Vagina (tissue), 2 donors: ENCODE measurements around the gene ERCC8.

Experiments used
- POLR2A ChIP-seq, 2 donors: fragments of 450-650 bp; IDR thresholded peaks; one replicate each; pipeline ENCODE4 v1.6.1; 2017; ENCODE audit warnings: antibody characterized with exemption in 2 of 2, mild to moderate bottlenecking in 2 of 2, moderate library complexity in 2 of 2
- POLR2AphosphoS5 ChIP-seq, 2 donors: sonication (generic); formaldehyde crosslinking; IDR thresholded peaks; one replicate each; pipeline ENCODE4 v1.9.0; 2017; ENCODE audit warnings: antibody characterized with exemption in 2 of 2, mild to moderate bottlenecking in 2 of 2, low read depth in 1 of 2; ENCODE audit not compliant: insufficient read depth in 1 of 2
- TF ChIP-seq, protein P1 (sequence below), 3 experiments: fragments of 450-650 bp in 2 of 3; fragments of 200-600 bp in 1 of 3; sonication (generic) in 1 of 3; IDR thresholded peaks; one replicate each; pipeline ENCODE4 v1.5.1; 2017 to 2019; ENCODE audit warnings: antibody characterized with exemption in 3 of 3, mild to moderate bottlenecking in 2 of 3, moderate library complexity in 2 of 3

DNA sequence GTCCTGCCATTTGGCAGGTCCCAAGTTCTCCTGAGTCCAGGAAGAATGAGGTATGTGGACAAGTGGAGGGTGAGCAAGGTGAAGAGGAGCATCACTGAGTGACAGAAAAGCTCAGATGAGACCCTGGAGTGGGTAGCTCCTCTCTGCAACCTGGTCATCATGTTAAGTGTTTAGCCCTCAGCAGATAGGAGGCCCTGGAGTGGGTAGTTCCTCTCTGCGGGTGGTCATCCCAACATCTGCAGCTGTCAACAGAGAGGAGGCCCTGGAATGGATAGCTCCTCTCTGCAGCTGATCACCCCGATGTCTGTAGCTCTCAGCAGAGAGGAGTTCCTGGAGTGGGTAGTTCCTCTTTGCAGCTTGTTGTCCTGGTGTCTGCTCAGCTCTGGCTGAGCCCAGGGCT lies 48.6 kb upstream of the ERCC8 start:
- no peak for TF ChIP-seq POLR2A (IDR thresholded peaks at IDR 0.05)
- TF ChIP-seq, protein P1, sequence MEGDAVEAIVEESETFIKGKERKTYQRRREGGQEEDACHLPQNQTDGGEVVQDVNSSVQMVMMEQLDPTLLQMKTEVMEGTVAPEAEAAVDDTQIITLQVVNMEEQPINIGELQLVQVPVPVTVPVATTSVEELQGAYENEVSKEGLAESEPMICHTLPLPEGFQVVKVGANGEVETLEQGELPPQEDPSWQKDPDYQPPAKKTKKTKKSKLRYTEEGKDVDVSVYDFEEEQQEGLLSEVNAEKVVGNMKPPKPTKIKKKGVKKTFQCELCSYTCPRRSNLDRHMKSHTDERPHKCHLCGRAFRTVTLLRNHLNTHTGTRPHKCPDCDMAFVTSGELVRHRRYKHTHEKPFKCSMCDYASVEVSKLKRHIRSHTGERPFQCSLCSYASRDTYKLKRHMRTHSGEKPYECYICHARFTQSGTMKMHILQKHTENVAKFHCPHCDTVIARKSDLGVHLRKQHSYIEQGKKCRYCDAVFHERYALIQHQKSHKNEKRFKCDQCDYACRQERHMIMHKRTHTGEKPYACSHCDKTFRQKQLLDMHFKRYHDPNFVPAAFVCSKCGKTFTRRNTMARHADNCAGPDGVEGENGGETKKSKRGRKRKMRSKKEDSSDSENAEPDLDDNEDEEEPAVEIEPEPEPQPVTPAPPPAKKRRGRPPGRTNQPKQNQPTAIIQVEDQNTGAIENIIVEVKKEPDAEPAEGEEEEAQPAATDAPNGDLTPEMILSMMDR (IDR thresholded peaks at IDR 0.05), result no peak
- TF ChIP-seq POLR2AphosphoS5 (IDR thresholded peaks at IDR 0.05; ENCODE audit: insufficient read depth in 1 of 2, low read depth in 1 of 2), result no peak
